Ovary (tissue), 3 donors: Measurements from ENCODE around the gene F12.

Experiments
- POLR2A ChIP-seq: fragments of 450-650 bp; IDR thresholded peaks from one replicate; pipeline ENCODE4 v1.6.1; 2017; ENCODE audit warnings: antibody characterized with exemption, mild to moderate bottlenecking, moderate library complexity
- TF ChIP-seq, protein P1 (sequence below), 3 donors: fragments of 450-650 bp in 2 of 3; fragments of 200-600 bp in 1 of 3; IDR thresholded peaks; one replicate each; pipeline versions ENCODE4 v1.5.1 to v1.8.0; 2016 to 2022; ENCODE audit warnings: antibody characterized with exemption in 3 of 3, mild to moderate bottlenecking in 1 of 3
- donor health status: DM: no; HTN: no; CAD: no.

DNA sequence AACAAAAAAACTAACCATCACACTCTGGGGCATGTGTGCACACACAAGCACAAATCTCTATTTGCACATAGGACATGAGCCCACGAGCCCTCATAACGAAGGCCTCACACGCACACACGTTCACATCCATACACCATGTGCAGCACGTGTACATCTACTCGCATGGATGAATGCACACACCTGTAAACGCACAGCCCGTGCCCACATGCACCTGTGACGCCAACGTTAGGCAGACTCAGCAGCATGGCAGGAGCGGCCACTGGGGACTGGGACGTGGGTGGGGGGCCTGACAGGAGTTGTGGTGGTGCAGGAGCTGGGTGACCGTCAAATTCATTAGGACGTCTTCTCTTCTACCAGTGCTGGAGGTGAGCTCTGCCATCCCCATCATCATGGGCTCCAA lies 22.0 kb downstream of the F12 start:
- TF ChIP-seq, protein P1, sequence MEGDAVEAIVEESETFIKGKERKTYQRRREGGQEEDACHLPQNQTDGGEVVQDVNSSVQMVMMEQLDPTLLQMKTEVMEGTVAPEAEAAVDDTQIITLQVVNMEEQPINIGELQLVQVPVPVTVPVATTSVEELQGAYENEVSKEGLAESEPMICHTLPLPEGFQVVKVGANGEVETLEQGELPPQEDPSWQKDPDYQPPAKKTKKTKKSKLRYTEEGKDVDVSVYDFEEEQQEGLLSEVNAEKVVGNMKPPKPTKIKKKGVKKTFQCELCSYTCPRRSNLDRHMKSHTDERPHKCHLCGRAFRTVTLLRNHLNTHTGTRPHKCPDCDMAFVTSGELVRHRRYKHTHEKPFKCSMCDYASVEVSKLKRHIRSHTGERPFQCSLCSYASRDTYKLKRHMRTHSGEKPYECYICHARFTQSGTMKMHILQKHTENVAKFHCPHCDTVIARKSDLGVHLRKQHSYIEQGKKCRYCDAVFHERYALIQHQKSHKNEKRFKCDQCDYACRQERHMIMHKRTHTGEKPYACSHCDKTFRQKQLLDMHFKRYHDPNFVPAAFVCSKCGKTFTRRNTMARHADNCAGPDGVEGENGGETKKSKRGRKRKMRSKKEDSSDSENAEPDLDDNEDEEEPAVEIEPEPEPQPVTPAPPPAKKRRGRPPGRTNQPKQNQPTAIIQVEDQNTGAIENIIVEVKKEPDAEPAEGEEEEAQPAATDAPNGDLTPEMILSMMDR (IDR thresholded peaks at IDR 0.05): no peak
- TF ChIP-seq POLR2A: no peak
